GM06990 (cell line): ENCODE measurements around the gene LY6G5C.

Source experiments
- DNase-seq: peaks from one replicate; pipeline ENCODE4 v3.0.0-alpha.2; 2011; ENCODE audit not compliant: insufficient read length; ENCODE audit errors: extremely low read depth
- H3K27me3 ChIP-seq: replicated peaks from 2 replicates; pipeline ENCODE4 v1.6.0; 2011; ENCODE audit warnings: low read length; ENCODE audit not compliant: control insufficient read depth, insufficient read depth
- H3K36me3 ChIP-seq: 2 replicates; pipeline ENCODE4 v1.5.1; 2011; ENCODE audit warnings: low read length; ENCODE audit not compliant: control insufficient read depth, insufficient read depth
- H3K4me3 ChIP-seq: replicated peaks from 2 replicates; pipeline ENCODE4 v1.5.1; 2011; ENCODE audit warnings: low read depth, mild to moderate bottlenecking, control low read depth, low read length
- TF ChIP-seq, protein P1 (sequence below): IDR thresholded peaks from 2 replicates; pipeline ENCODE4 v1.5.1; 2011; ENCODE audit warnings: low read length, control low read depth, mild to moderate bottlenecking, inconsistent platforms; ENCODE audit not compliant: insufficient read depth, poor library complexity, severe bottlenecking

Gene LY6G5C

DNA sequence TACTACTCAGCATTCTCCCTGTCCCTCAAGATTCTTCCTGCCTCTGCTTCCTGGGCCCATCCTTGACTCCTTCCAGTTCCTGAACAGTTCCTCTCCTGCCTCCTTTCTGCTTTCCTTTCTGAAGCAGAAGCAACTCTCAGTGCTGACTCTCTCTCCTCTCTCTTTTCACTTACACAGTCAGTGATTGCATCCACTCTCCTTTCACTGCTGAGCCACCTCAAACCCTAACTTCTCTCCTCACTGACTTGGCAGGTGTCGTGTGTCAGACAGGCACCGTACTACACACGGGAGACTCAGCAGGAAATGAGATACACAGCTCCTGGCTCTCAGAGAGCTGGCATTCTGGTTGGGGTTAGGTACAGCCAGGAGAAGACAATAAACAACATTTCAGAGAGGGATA, 16.7 kb upstream of the LY6G5C start:
- peaks cover 12% of the 10 kb centered on the region for H3K36me3 ChIP-seq

DNA sequence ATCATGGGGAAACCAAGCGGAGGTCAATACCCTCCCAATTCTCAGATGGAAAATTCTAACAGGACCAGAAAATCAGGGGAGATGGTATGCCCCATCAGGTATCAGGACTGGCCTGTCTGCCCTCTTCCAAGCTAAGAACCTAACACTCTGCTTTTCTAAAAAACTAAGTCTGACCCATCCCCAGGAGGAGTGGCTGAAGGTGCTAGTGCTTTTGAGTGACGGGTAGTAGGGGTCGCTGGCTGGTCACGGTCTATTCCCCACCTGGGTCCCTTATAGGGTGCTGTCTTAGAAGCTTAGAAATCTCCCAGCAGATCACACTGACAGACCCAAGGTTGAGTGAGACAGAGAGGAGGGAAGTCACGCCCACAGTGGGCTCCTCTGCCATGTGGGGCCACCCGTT, 12.7 kb upstream of the LY6G5C start:
- Histone ChIP-seq H3K27me3 (no peaks in the 10 kb centered on the region), H3K4me3 (no peak overlapping the region), H3K36me3 (peaks cover 37% of the 10 kb centered on the region)
- DNase-seq: no peak
- TF ChIP-seq, protein P1, sequence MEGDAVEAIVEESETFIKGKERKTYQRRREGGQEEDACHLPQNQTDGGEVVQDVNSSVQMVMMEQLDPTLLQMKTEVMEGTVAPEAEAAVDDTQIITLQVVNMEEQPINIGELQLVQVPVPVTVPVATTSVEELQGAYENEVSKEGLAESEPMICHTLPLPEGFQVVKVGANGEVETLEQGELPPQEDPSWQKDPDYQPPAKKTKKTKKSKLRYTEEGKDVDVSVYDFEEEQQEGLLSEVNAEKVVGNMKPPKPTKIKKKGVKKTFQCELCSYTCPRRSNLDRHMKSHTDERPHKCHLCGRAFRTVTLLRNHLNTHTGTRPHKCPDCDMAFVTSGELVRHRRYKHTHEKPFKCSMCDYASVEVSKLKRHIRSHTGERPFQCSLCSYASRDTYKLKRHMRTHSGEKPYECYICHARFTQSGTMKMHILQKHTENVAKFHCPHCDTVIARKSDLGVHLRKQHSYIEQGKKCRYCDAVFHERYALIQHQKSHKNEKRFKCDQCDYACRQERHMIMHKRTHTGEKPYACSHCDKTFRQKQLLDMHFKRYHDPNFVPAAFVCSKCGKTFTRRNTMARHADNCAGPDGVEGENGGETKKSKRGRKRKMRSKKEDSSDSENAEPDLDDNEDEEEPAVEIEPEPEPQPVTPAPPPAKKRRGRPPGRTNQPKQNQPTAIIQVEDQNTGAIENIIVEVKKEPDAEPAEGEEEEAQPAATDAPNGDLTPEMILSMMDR: no peak

More for the DNA sequence above, 16.7 kb upstream of the LY6G5C start:
- TF ChIP-seq, protein P1: no peak
- H3K27me3 ChIP-seq: no peaks in the 10 kb centered on the region
- H3K4me3 ChIP-seq: no peak overlapping the region
- no peak for DNase-seq

DNA sequence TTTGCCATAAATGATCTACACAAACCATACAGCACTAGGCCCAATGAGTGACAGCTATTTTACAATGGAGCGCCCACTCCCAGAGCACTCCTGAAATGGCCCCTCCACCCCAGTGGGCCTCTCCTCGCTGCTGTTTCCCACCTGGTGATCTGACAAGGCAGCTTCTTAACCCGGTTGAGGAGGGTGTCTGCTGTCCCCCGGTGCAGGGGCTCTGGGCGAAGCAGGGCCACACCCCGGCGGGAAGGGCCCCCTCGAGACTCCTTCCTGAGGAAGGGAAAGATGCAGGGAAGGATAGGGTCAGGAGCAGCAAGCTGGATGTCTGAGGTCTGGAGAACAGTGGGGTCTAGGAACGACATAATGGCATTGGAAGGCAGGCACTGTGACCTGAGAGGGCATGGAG, 12.0 kb upstream of the LY6G5C start:
- TF ChIP-seq, protein P1: no peak
- H3K4me3 ChIP-seq: no peak overlapping the region

DNA sequence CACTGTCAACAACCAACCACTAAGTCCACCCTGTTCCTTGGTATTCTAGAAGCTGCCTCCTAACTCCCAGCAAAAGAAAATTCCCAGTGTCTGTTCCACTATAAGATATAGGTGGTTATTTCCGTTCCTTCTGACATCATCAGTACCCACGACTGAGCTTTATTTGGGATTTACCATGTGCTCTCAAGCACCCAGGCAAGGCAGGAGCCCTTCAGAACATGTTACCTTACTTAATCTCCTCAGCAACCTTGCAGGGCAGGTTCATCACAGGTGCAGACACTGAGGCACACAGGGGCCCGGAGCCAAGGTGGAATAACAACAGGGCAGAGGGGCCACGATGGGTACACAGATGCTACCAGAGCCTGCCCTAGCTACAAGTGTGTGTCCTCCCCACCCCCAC, 11.5 kb upstream of the LY6G5C start:
- TF ChIP-seq, protein P1: no peak
- Histone ChIP-seq H3K4me3 (no peak overlapping the region), H3K36me3 (peaks cover 44% of the 10 kb centered on the region), H3K27me3 (no peaks in the 10 kb centered on the region)
- no peak for DNase-seq

More for the DNA sequence above, 12.0 kb upstream of the LY6G5C start:
- DNase-seq: no peak
- H3K36me3 ChIP-seq: peaks cover 42% of the 10 kb centered on the region
- H3K27me3 ChIP-seq: no peaks in the 10 kb centered on the region

DNA sequence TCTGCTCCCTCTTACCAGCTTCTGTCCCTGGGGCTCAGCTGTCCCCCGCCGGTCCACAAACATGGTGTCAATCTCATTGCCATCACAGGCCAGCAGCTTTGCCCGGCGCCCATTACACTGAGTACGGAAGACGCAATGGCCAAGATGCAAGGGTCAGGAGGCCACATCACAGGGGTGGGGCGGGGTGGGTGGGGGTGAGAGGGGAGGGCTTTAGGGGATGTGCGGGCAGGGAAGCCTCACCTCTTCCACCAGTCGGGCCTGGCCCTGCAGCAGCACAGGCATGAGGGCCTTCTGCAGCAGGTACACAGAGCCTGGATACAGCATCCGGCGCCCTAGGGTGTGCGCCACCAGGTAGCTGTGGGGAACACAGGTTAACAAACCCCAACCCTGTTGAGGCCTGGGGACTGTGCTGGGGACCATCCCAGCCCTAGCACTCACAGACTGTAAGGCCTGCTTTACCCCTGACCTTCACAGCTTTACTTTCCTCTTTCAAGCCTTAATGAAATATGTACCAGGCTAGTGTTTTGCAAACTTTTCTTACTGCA, 10.8 kb upstream of the LY6G5C start:
- no peaks in the 10 kb centered on the region for H3K27me3 ChIP-seq
- no peak overlapping the region for H3K4me3 ChIP-seq
- H3K36me3 ChIP-seq: peaks cover 44% of the 10 kb centered on the region
- TF ChIP-seq, protein P1: no peak
- DNase-seq: no peak

DNA sequence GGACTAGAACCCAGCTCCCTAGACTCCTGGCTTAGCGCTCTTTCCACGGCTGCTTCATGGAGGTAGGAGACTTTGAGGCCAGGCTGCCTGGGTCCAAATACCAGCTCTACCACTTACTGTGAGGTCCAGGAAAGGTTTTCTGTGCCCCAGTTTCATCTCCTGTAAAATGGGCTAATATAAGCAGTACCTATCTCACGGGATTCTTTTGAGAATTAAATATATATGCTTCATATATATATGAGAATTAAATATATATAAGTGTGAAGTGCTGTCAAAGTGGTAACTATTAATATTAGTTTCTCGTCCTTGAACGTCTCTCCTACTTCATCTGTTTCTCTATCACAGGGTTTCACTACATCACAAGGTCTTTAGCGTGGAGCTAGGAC, 10.2 kb upstream of the LY6G5C start:
- TF ChIP-seq, protein P1: no peak
- Histone ChIP-seq H3K36me3 (peaks cover 45% of the 10 kb centered on the region), H3K4me3 (no peak overlapping the region), H3K27me3 (no peaks in the 10 kb centered on the region)
- no peak for DNase-seq
